KBM-7 (cell line): ENCODE measurements around the gene SLX9.
A peak's percentile ranks its signal among the peaks of the same experiment; 100 is the strongest.

ENCODE experiments used
- DNase-seq: peaks from one replicate; pipeline ENCODE4 v3.0.0-alpha.2; 2015
- in situ Hi-C: fragments of 300-500 bp; cut with MboI; formaldehyde crosslinking; loops from 2 replicates; pipeline ENCODE4 v1.14.3; 2020; ENCODE audit warnings: low sequenced_read_pairs, low pct_unique_long_range_greater_than_20kb, mixed read lengths

Gene SLX9, protein sequence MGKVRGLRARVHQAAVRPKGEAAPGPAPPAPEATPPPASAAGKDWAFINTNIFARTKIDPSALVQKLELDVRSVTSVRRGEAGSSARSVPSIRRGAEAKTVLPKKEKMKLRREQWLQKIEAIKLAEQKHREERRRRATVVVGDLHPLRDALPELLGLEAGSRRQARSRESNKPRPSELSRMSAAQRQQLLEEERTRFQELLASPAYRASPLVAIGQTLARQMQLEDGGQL

GRCh38 chr21:44939532-44940115, at the start of gene SLX9:
SLX9 (plus strand) TSS chr21:44940029; CDS start chr21:44940058, 29 bp downstream.
- in situ Hi-C loops, result no loop called here
- peak; percentile 84 for DNase-seq

GRCh38 chr21:44890338-44890931, 49.4 kb upstream of the SLX9 start:
- in situ Hi-C loops, result loop anchor here (25.0 kb wide), 1 partner anchor 528 kb away; the partner anchor contains the start of gene TRPM2
- DNase-seq, result no peak

DNA sequence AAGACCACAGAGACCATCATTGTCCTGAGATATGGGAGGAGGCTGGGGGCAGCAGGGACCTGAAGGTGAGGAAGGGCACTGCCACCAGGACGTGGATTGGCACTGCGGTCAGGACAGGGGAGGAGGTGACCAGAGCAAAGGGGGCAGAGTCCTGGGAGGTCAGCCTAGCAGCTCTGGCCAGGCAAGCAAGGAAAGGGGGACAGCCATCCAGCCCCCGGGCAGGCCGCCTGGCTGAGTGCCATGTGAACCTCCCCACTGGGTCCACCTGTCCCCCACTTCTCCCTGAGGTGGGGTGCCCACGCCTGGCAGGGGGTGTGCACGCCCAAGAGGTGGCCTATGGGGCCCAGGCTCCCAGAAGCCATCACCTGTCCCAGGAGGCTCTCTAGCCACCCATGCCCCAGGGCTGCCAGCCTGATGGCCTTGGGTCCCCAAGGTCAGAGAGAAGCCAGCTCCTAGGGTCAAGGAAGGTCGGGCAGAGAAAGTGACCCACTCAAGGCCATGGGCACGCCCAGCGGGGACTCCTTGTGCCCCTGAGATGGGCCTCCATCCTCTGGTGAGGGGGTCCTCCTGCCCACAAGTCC, 48.8 kb upstream of the SLX9 start:
- in situ Hi-C loops, result loop anchor here (25.0 kb wide), 1 partner anchor 529 kb away; the partner anchor contains the start of gene TRPM2
- DNase-seq, result no peak

DNA sequence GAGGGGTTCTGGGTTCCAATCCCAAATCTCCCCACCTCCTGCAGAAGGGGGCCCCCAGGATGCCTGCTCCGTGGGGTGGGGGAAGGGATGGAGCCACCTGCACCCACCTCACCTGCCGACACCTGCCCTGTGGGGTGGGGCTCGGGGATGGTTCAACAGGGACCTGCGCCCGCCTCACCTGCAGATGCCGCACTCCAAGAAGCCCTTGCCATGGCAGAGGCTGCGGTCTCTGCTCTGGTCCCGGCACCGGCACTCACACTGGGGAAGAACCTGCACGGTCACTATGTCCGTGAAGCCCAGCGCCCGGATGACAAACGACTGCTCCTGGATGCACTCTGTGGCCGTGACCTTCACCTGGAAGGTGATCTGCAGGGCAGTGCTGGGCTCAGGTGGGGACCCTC, 48.2 kb upstream of the SLX9 start:
- no peak for DNase-seq
- in situ Hi-C loops, result loop anchor here (25.0 kb wide), 1 partner anchor 529 kb away; the partner anchor contains the start of gene TRPM2

DNA sequence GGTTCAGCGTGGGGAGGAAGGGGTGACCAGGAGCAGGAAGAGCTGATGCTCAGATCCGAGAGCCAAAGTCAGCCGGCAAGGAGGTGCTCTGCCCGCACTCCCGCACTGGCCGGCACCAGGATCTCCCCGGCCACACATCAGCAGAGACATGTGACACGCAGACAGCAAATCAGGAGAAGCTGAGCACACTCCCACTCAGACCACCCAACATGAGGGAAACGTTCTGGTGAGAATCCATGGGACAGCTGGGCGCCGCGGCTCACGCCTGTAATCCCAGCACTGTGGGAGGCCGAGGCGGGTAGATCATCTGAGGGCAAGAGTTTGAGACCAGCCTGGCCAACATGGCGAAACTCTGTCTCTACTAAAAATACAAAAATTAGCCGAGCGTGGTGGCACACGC, 47.7 kb upstream of the SLX9 start:
- DNase-seq, result no peak
- in situ Hi-C loops, result loop anchor here (25.0 kb wide), 1 partner anchor 530 kb away; the partner anchor contains the start of gene TRPM2

- DNase-seq, result peak; percentile 75
These were observed 47.1 kb upstream of the SLX9 start for GRCh38 chr21:44892536-44893277.

DNA sequence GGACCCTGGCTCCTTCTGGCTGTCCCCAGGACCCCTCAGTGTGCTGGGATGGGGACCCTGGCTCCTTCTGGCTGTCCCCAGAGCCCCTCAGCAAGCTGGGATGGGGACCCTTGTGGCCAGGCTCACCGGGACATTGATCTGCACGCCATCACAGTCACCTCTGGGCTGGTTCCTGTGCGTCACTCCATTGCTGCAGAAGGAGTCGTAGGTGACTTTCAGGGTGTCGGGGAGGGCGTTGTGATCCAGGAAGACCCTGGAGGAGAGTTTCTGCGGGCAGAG, 46.6 kb upstream of the SLX9 start:
- in situ Hi-C loops, result loop anchor here (25.0 kb wide), 1 partner anchor 531 kb away; the partner anchor contains the start of gene TRPM2
- no peak for DNase-seq

More at GRCh38 chr21:44892536-44893277, 47.1 kb upstream of the SLX9 start:
- in situ Hi-C loops, result loop anchor here (25.0 kb wide), 1 partner anchor 530 kb away; the partner anchor contains the start of gene TRPM2

- no peak for DNase-seq
- in situ Hi-C loops, result loop anchor here (25.0 kb wide), 1 partner anchor 532 kb away; the partner anchor contains the start of gene TRPM2
These were observed 45.7 kb upstream of the SLX9 start for GRCh38 chr21:44893948-44894656.

DNA sequence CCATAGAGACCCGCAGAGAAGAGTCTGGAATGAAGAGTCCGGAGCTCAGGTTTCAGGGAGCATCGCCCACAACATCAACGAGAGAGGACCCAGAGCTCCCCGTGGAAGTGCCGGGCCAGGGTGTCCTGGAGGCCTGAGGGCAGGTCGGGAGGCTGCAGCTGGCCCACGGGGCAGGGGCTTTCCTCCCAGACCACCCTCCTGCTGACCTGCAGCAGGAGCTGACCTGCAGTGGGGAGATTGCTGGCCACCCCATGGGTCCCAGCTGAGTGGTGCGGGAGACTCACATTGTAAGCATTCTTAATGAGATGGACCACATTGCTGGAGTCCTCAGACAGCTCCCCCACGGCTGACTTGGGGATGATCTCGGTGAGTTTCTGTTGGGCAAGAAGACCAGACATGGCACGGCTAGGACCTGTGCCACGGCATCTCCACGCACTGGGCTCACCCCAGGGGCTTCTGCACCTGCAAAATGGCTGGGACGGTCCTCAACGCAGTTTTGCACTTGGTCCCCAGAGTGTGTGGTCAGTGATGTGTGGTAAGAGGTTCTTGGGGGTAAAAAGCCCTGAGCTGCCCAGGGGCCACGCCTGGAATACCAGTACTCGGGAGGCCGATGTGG, 45.0 kb upstream of the SLX9 start:
- in situ Hi-C loops, result loop anchor here (25.0 kb wide), 1 partner anchor 532 kb away; the partner anchor contains the start of gene TRPM2

GRCh38 chr21:44895859-44896258, 44.0 kb upstream of the SLX9 start:
- DNase-seq, result no peak
- in situ Hi-C loops, result loop anchor here (25.0 kb wide), 1 partner anchor 534 kb away; the partner anchor contains the start of gene TRPM2

More for the DNA sequence above, 45.0 kb upstream of the SLX9 start:
- no peak for DNase-seq

DNA sequence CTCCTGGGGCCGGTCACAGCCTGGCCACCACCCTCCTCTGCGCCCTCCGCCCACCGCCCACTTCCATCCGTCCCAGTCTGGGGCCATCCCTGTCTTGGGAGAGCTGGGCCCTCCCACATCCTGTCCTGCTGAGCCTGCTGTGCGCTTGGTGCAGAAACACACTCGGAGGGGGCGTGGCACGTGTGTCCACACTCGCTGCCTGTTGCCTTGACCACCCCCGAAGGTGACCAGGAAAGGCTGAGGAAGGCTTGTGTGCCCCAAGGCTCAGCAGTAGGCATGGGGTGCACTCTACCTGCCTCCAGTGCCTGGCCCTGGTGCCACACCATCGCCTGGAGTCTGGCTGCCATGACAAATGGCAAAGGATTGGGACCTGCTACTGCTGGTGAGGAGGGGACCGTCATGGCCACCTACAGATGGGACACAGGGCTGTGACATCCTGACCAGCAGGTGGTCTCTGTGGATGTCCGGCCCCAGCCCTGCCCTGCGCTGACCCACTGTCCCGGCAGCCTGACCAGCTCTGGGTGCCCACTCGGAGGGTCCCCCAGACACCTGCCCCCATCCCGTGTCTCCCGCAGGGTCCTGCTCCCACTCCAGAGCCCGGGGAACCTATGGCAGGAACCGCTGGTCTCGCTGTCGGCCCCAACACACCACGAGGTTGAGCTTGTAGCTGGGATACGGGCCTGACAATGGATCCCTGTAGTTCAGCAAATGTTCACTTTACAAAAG, 43.1 kb upstream of the SLX9 start:
- in situ Hi-C loops, result loop anchor here (25.0 kb wide), 1 partner anchor 534 kb away; the partner anchor contains the start of gene TRPM2
- no peak for DNase-seq

DNA sequence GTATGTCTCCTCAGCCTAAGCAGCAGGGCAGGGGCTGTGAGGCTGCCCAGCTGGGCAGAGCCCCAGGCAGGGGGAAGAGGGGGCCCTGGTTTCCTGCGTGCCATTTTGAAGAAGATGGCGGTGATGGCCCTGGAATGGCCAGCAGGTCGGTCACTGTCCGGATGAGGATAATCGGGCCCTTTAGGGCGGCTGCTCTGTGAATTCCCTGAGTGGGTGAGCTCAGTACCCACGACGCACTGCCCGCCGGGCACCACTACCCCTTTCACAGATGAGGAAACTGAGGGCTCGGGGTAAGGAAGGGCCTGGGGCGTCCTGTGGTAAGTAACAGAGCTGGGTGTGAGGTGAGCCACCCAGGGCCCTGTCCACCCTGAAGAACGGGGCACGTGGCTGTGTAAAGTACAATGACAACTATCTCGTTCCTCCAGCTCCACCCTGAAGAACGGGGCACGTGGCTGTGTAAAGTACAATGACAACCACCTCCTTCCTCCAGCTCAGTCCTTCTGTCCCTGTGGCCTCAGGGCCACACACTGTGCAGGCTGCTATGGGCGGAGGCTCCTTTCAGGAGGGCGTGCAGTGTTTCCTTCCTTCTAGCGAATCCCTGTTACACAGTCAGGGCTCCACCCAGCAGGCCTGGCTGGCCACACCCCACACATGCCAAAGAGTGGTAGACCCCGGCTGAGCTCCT, 42.4 kb upstream of the SLX9 start:
- in situ Hi-C loops, result loop anchor here (25.0 kb wide), 1 partner anchor 535 kb away; the partner anchor contains the start of gene TRPM2
- no peak for DNase-seq

- in situ Hi-C loops, result loop anchor here (25.0 kb wide), 1 partner anchor 536 kb away; the partner anchor contains the start of gene TRPM2
- no peak for DNase-seq
These were observed 41.8 kb upstream of the SLX9 start for GRCh38 chr21:44898011-44898488.

DNA sequence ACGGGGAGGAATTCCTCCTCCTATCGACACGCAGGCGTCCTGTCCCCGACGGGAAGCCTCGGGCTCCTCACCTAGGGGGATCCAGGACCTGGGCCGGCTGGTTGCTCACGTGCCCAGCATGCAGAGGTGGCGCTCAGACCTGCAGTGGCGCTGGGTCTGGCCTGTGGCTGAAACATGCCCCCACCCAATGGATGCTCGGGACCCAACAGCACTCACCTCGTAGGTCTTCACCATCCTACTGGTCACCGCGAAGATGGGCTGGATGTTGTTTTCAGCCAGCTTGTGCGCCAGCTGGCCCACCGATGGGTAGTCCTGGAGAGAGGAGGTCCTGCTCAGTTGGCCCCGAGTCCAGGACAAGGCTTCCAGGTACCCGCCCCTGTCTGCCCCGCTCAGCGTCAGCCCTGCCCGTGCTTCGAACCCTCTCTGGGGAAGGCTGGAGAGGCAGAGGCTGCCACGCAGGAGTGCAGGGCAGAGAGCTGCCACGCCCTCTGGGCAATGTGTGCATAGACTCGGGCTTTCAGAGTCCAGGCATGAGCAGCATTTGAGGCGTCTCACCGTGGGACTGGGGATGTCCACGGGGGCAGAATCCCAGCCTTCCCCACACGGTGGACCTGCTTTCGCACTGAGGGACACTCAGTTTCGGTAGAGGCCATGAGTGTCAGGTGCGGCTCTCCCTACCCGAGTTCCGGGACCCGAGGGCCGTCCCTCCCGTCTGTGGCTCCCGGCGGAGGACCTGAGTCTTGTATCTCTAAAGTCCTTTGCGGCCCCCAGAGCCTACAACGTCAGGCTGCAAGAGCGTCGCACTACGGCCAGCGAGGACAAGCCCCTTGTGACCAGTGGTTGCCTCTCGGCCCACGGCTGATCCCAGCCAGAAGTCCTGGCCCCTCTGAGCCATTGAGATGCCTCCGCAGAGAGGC, 40.7 kb upstream of the SLX9 start:
- in situ Hi-C loops, result loop anchor here (25.0 kb wide), 1 partner anchor 537 kb away; the partner anchor contains the start of gene TRPM2
- no peak for DNase-seq

- in situ Hi-C loops, result loop anchor here (25.0 kb wide), 1 partner anchor 538 kb away; the partner anchor contains the start of gene TRPM2
- DNase-seq, result no peak
These were observed 39.9 kb upstream of the SLX9 start for GRCh38 chr21:44899768-44900558.
